Fibroblast of lung (primary cell): ENCODE results near the gene CCDC174. TPM values are rescaled to one million over a fixed set of nuclear protein-coding genes. Genes with fewer than 3 reads are reported as not detected.

Source experiments
- DNase-seq, 2 donors: peaks; one replicate each; pipeline versions ENCODE4 v3.0.0 to v3.0.0-alpha.2; 2010; ENCODE audit warnings: low read depth in 2 of 2
- H2AFZ ChIP-seq: 2 replicates; pipeline ENCODE4 v1.5.1; 2012; ENCODE audit warnings: low read length, control low read depth, inconsistent platforms
- H3K27ac ChIP-seq: 2 replicates; pipeline ENCODE4 v1.5.1; 2011; ENCODE audit warnings: low read length, control low read depth; ENCODE audit not compliant: insufficient read depth
- H3K27me3 ChIP-seq: 2 replicates; pipeline ENCODE4 v1.5.1; 2011; ENCODE audit warnings: mild to moderate bottlenecking, low read length; ENCODE audit not compliant: control insufficient read depth, insufficient read depth
- H3K36me3 ChIP-seq: 2 replicates; pipeline ENCODE4 v1.5.1; 2011; ENCODE audit warnings: low read length; ENCODE audit not compliant: control insufficient read depth, insufficient read depth
- H3K4me1 ChIP-seq: 2 replicates; pipeline ENCODE4 v1.5.1; 2011; ENCODE audit warnings: low read length; ENCODE audit not compliant: control insufficient read depth, insufficient read depth; ENCODE audit errors: extremely low read depth
- H3K4me2 ChIP-seq: 2 replicates; pipeline ENCODE4 v1.5.1; 2011; ENCODE audit warnings: low read length, control low read depth; ENCODE audit not compliant: insufficient read depth; ENCODE audit errors: extremely low read depth
- H3K4me3 ChIP-seq, 4 experiments: fragments of 200-600 bp in 1 of 4; sonication (generic) in 1 of 4; replicated peaks in 1 of 4; 2 replicates each; pipeline ENCODE4 v1.5.1; 2011 to 2016; ENCODE audit warnings: low read length in 4 of 4, low read depth in 3 of 4, mild to moderate bottlenecking in 3 of 4, control low read depth in 2 of 4, inconsistent platforms in 1 of 4, mixed read lengths in 1 of 4; ENCODE audit not compliant: insufficient read depth in 1 of 4; ENCODE audit errors: control extremely low read depth in 1 of 4
- H3K79me2 ChIP-seq: 2 replicates; pipeline ENCODE4 v1.5.1; 2012; ENCODE audit warnings: mild to moderate bottlenecking, low read length, inconsistent platforms; ENCODE audit not compliant: control insufficient read depth, insufficient read depth
- H3K9ac ChIP-seq: 2 replicates; pipeline ENCODE4 v1.5.1; 2011; ENCODE audit warnings: mild to moderate bottlenecking, low read length, control low read depth; ENCODE audit not compliant: insufficient read depth
- H3K9me3 ChIP-seq: 2 replicates; pipeline ENCODE4 v1.5.1; 2012; ENCODE audit warnings: low read depth, low read length; ENCODE audit not compliant: control insufficient read depth, insufficient read depth
- H4K20me1 ChIP-seq: 2 replicates; pipeline ENCODE4 v1.5.1; 2011; ENCODE audit warnings: low read length; ENCODE audit not compliant: control insufficient read depth, insufficient read depth; ENCODE audit errors: extremely low read depth
- CTCF ChIP-seq, 2 donors: IDR thresholded peaks in 1 of 2; conservative IDR thresholded peaks in 1 of 2; 1 replicate in 1 of 2; 2 replicates in 1 of 2; pipeline ENCODE4 v1.5.1; 2011 to 2012; ENCODE audit warnings: low read length in 2 of 2, control low read depth in 1 of 2, inconsistent platforms in 1 of 2, low read depth in 1 of 2, mild to moderate bottlenecking in 1 of 2
- EZH2 ChIP-seq: IDR thresholded peaks from 2 replicates; pipeline ENCODE4 v1.5.1; 2012; ENCODE audit warnings: low read length, control low read depth, mild to moderate bottlenecking; ENCODE audit errors: missing control alignments
- polyA plus RNA-seq, 2 donors: library from polyadenylated mRNA; depleted of rRNA in 1 of 2; stranded (reverse) in 1 of 2; unstranded in 1 of 2; fragments of >200 nt; gene quantifications; 2 replicates each; pipeline ENCODE4 v1.2.1, GENCODE V29; 2011 to 2012; ENCODE audit warnings: missing spikeins in 1 of 2
- total RNA-seq: library from RNA; depleted of rRNA; stranded (reverse); fragments of >200 nt; gene quantifications from 2 replicates; pipeline ENCODE4 v1.2.1, GENCODE V29; 2014

Gene CCDC174
- total and polyA plus RNA-seq, 2 donors (not counting 1 experiment from before 2014, with no cell fraction given), result 12.7 to 14.4 TPM

- H3K36me3 ChIP-seq, result peaks cover 7% of the 10 kb centered on the region
- TF ChIP-seq EZH2 (no peak), CTCF (conservative IDR thresholded peaks at IDR 0.05 in 1 of 2, IDR thresholded peaks at IDR 0.05 in 1 of 2; ENCODE audit: low read depth in 1 of 2, low read length in 2 of 2) (no peak)
These were observed 6.0 kb downstream of the CCDC174 start for GRCh38 chr3:14657579-14657978.

GRCh38 chr3:14658978-14659377, 7.4 kb downstream of the CCDC174 start:
- Histone ChIP-seq H2AFZ (no peak overlapping the region), H4K20me1 (no peaks in the 10 kb centered on the region), H3K4me1 (no peaks in the 10 kb centered on the region), H3K36me3 (peaks cover 9% of the 10 kb centered on the region), H3K27me3 (no peaks in the 10 kb centered on the region), H3K9me3 (no peaks in the 10 kb centered on the region), H3K79me2 (no peaks in the 10 kb centered on the region), H3K4me2 (no peak overlapping the region), H3K4me3 (no peak overlapping the region), H3K27ac (no peak overlapping the region), H3K9ac (no peak overlapping the region)
- DNase-seq, result no peak
- TF ChIP-seq CTCF (conservative IDR thresholded peaks at IDR 0.05 in 1 of 2, IDR thresholded peaks at IDR 0.05 in 1 of 2; ENCODE audit: low read depth in 1 of 2, low read length in 2 of 2) (no peak), EZH2 (no peak)

More at GRCh38 chr3:14657579-14657978, 6.0 kb downstream of the CCDC174 start:
- Histone ChIP-seq H3K79me2 (peaks cover 8% of the 10 kb centered on the region), H2AFZ (no peak overlapping the region), H3K4me1 (no peaks in the 10 kb centered on the region), H3K4me2 (no peak overlapping the region), H3K4me3 (no peak overlapping the region), H4K20me1 (no peaks in the 10 kb centered on the region), H3K9me3 (no peaks in the 10 kb centered on the region), H3K27me3 (no peaks in the 10 kb centered on the region), H3K27ac (no peak overlapping the region), H3K9ac (no peak overlapping the region)
- DNase-seq, result no peak

GRCh38 chr3:14660942-14661341, 9.4 kb downstream of the CCDC174 start:
- Histone ChIP-seq H3K27me3 (no peaks in the 10 kb centered on the region), H3K9ac (no peak overlapping the region), H3K79me2 (no peaks in the 10 kb centered on the region), H3K4me1 (no peaks in the 10 kb centered on the region), H3K27ac (no peak overlapping the region), H2AFZ (no peak overlapping the region), H3K36me3 (peaks cover 15% of the 10 kb centered on the region), H4K20me1 (no peaks in the 10 kb centered on the region), H3K4me2 (no peak overlapping the region), H3K9me3 (no peaks in the 10 kb centered on the region), H3K4me3 (no peak overlapping the region)
- DNase-seq, result no peak
- no peak for TF ChIP-seq EZH2
- TF ChIP-seq CTCF (conservative IDR thresholded peaks at IDR 0.05 in 1 of 2, IDR thresholded peaks at IDR 0.05 in 1 of 2; ENCODE audit: low read depth in 1 of 2, low read length in 2 of 2), result no peak
